Omental fat pad (tissue), 4 donors: ENCODE results near the gene ETV4. TPM values are rescaled to one million over a fixed set of nuclear protein-coding genes. Genes with fewer than 3 reads are reported as not detected.
A peak's percentile ranks its signal among the peaks of the same experiment; 100 is the strongest.

Experiments
- ATAC-seq: fragments of 150-250 bp; one replicate; pipeline ENCODE4 v1.9.1; 2016; ENCODE audit warnings: mild to moderate bottlenecking, moderate library complexity; ENCODE audit not compliant: low FRiP score
- DNase-seq: peaks from one replicate; pipeline ENCODE4 v3.0.0-alpha.2; 2019; ENCODE audit warnings: low spot score
- CTCF ChIP-seq, 3 donors: fragments of 450-650 bp; IDR thresholded peaks; one replicate each; pipeline ENCODE4 v1.5.1; 2016 to 2017; ENCODE audit warnings: antibody characterized with exemption in 3 of 3, mild to moderate bottlenecking in 3 of 3, moderate library complexity in 2 of 3
- total RNA-seq, 4 donors: library from RNA; depleted of rRNA; stranded (reverse); fragments of >200 nt; gene quantifications; one replicate each; pipeline ENCODE4 v1.1.0, GENCODE V29; 2016

Gene ETV4
- total RNA-seq, 4 donors from 2014 or later = 0.37 to 1.3 TPM; not detected in 2

GRCh38 chr17:43587647-43588046 is 41.5 kb upstream of the ETV4 start:
- no peak for ATAC-seq
- no peak for DNase-seq
- TF ChIP-seq CTCF (IDR thresholded peaks at IDR 0.05) = no peak

GRCh38 chr17:43584666-43585102 is 38.5 kb upstream of the ETV4 start:
- no peak for TF ChIP-seq CTCF (IDR thresholded peaks at IDR 0.05)
- ATAC-seq (peak; percentile 81), DNase-seq (no peak)

- ATAC-seq (no peak), DNase-seq (no peak)
- no peak for TF ChIP-seq CTCF (IDR thresholded peaks at IDR 0.05)
These were observed 37.2 kb upstream of the ETV4 start for GRCh38 chr17:43583332-43583731.

- ATAC-seq (no peak), DNase-seq (no peak)
- TF ChIP-seq CTCF (IDR thresholded peaks at IDR 0.05) = no peak
These were observed 35.5 kb upstream of the ETV4 start for GRCh38 chr17:43581613-43582012.

- no peak for DNase-seq
- no peak for TF ChIP-seq CTCF (IDR thresholded peaks at IDR 0.05)
- no peak for ATAC-seq
These were observed 35.0 kb upstream of the ETV4 start for GRCh38 chr17:43581130-43581529.

GRCh38 chr17:43579566-43580140 is 33.5 kb upstream of the ETV4 start:
- TF ChIP-seq CTCF (IDR thresholded peaks at IDR 0.05) = no peak
- no peak for DNase-seq
- ATAC-seq = peak; percentile 65
